PC-9 (cell line): ENCODE results near the gene ATP2B2. TPM values are rescaled to one million over a fixed set of nuclear protein-coding genes. Genes with fewer than 3 reads are reported as not detected.

Experiments
- BruUV-seq: library from RNA; stranded (reverse); fragments of 400-500 nt; replicated peaks from 2 replicates; lab custom pipeline; 2021; lab: Mats Ljungman, UMichigan
- CTCF ChIA-PET: fragments of 300-600 bp; sonication (Branson Sonifier 250); formaldehyde crosslinking; loops from one replicate; lab custom pipeline; 2022; ENCODE audit warnings: antibody characterized with exemption; lab: Charles Lee
- POLR2A ChIA-PET: fragments of 300-600 bp; sonication (Branson Sonifier 250); formaldehyde crosslinking; loops from one replicate; lab custom pipeline; 2022; ENCODE audit warnings: antibody characterized with exemption; ENCODE audit not compliant: unreplicated experiment; lab: Charles Lee
- DNase-seq, 2 experiments: peaks; one replicate each; pipeline versions ENCODE4 v3.0.0 to v3.0.0-alpha.2; 2015 to 2022; ENCODE audit warnings: mixed read lengths in 1 of 2
- H2AFZ ChIP-seq: fragments of 200-600 bp; sonication (generic); 2 replicates; pipeline ENCODE4 v1.8.1; 2017; ENCODE audit warnings: antibody characterized with exemption
- H3F3A ChIP-seq: fragments of 200-600 bp; sonication (generic); 2 replicates; pipeline ENCODE4 v1.8.1; 2017; ENCODE audit warnings: antibody characterized with exemption, mild to moderate bottlenecking, low read depth; ENCODE audit not compliant: insufficient read depth
- H3K27ac ChIP-seq: fragments of 200-600 bp; sonication (generic); 2 replicates; pipeline ENCODE4 v1.6.1; 2016; ENCODE audit warnings: mixed run types
- H3K27me3 ChIP-seq: fragments of 200-600 bp; sonication (generic); 2 replicates; pipeline ENCODE4 v1.6.1; 2016; ENCODE audit warnings: low read depth, mixed run types; ENCODE audit not compliant: insufficient read depth
- H3K36me3 ChIP-seq: fragments of 200-600 bp; sonication (generic); 2 replicates; pipeline ENCODE4 v1.6.1; 2016; ENCODE audit warnings: low read depth, mixed run types
- H3K4me1 ChIP-seq: fragments of 200-600 bp; sonication (generic); replicated peaks from 2 replicates; pipeline ENCODE4 v1.6.1; 2016; ENCODE audit warnings: mixed run types; ENCODE audit not compliant: insufficient read depth
- H3K4me2 ChIP-seq: fragments of 200-600 bp; sonication (generic); 2 replicates; pipeline ENCODE4 v1.6.1; 2017; ENCODE audit warnings: mixed run types
- H3K4me3 ChIP-seq: fragments of 200-600 bp; sonication (generic); 2 replicates; pipeline ENCODE4 v1.6.1; 2016; ENCODE audit warnings: mixed run types
- H3K79me2 ChIP-seq: fragments of 200-600 bp; sonication (generic); 2 replicates; pipeline ENCODE4 v1.6.1; 2017; ENCODE audit warnings: low read depth, mixed run types
- H3K9me2 ChIP-seq: fragments of 200-600 bp; sonication (generic); 2 replicates; pipeline ENCODE4 v1.8.1; 2017; ENCODE audit warnings: mild to moderate bottlenecking; ENCODE audit not compliant: insufficient read depth
- H3K9me3 ChIP-seq: fragments of 200-600 bp; sonication (generic); 2 replicates; pipeline ENCODE4 v1.8.1; 2016; ENCODE audit warnings: low read depth; ENCODE audit not compliant: insufficient read depth
- H4K20me1 ChIP-seq: fragments of 200-600 bp; sonication (generic); 2 replicates; pipeline ENCODE4 v1.8.1; 2017; ENCODE audit not compliant: insufficient read depth
- CTCF ChIP-seq: fragments of 200-600 bp; sonication (generic); conservative IDR thresholded peaks from 2 replicates; pipeline ENCODE4 v1.6.1; 2017; ENCODE audit warnings: mixed run types, antibody characterized with exemption, mild to moderate bottlenecking, moderate library complexity
- EZH2 ChIP-seq: fragments of 200-600 bp; sonication (generic); IDR thresholded peaks from 2 replicates; pipeline ENCODE4 v1.8.0; 2017; ENCODE audit warnings: antibody characterized with exemption, low read depth
- intact Hi-C: fragments of 100-400 bp; cut with micrococcal nuclease; formaldehyde crosslinking; loops from one replicate; pipeline ENCODE4 v1.10.0; 2022; ENCODE audit not compliant: unreplicated experiment
- total RNA-seq: library from RNA; stranded (reverse); gene quantifications from 2 replicates; pipeline ENCODE4 v1.2.3, GENCODE V29; 2021

Gene ATP2B2
- total RNA-seq, 1 experiment from 2014 or later, result not detected

GRCh38 chr3:10294030-10294586 lies 211.3 kb downstream of the ATP2B2 start:
- intact Hi-C loops, result no loop called here
- Histone ChIP-seq H3F3A (peaks cover 3% of the 10 kb centered on the region; the same call in 1 of the 2 replicates), H3K9me3 (no peaks in the 10 kb centered on the region), H4K20me1 (no peaks in the 10 kb centered on the region), H3K79me2 (no peaks in the 10 kb centered on the region), H3K4me1 (no peaks in the 10 kb centered on the region), H3K9me2 (no peaks in the 10 kb centered on the region), H3K4me3 (no peak overlapping the region), H3K4me2 (no peak overlapping the region), H3K27me3 (no peaks in the 10 kb centered on the region), H3K27ac (no peak overlapping the region), H3K36me3 (peaks cover 3% of the 10 kb centered on the region; the same call in 1 of the 2 replicates), H2AFZ (no peak overlapping the region)
- CTCF ChIA-PET, result no interaction called here
- TF ChIP-seq EZH2 (no peak), CTCF (no peak)
- DNase-seq, result no peak
- BruUV-seq, result no TSS peak
- POLR2A ChIA-PET, result no interaction called here

GRCh38 chr3:10292505-10293419 lies 212.6 kb downstream of the ATP2B2 start, which contains the start of gene GHRL:
GHRL (minus strand) TSS chr3:10292947; CDS start chr3:10290180, 2,767 bp downstream.
- no peaks in the 10 kb centered on the region for H3K79me2 ChIP-seq
- TF ChIP-seq CTCF (no peak), EZH2 (no peak)
- ChIA-PET POLR2A (no interaction called here), CTCF (interaction anchor here (0.6 kb wide), 1 partner anchor 515 kb away, joined by 4 read pairs; no protein-coding TSS in a partner anchor)
- H3K4me2 ChIP-seq, result no peak within 1 kb of the TSS
- no peaks in the 10 kb centered on the region for H3K27me3 ChIP-seq
- H3K4me1 ChIP-seq, result no peaks in the 10 kb centered on the region
- H2AFZ ChIP-seq, result no peak within 1 kb of the TSS
- no peak within 1 kb of the TSS for H3K27ac ChIP-seq
- H3K4me3 ChIP-seq, result no peak within 1 kb of the TSS
- intact Hi-C loops, result no loop called here
- H3K9me3 ChIP-seq, result no peaks in the 10 kb centered on the region
- peaks cover 3% of the 10 kb centered on the region; the same call in 1 of the 2 replicates for H3F3A ChIP-seq
- no peak for DNase-seq
- H3K36me3 ChIP-seq, result peaks cover 3% of the 10 kb centered on the region; the same call in 1 of the 2 replicates
- no TSS peak for BruUV-seq
- no peaks in the 10 kb centered on the region for H3K9me2 ChIP-seq
- no peaks in the 10 kb centered on the region for H4K20me1 ChIP-seq

- H3K4me3 ChIP-seq, result no peak overlapping the region
- no peaks in the 10 kb centered on the region for H3K27me3 ChIP-seq
- H3F3A ChIP-seq, result peaks cover 3% of the 10 kb centered on the region; the same call in 1 of the 2 replicates
- H3K4me2 ChIP-seq, result no peak overlapping the region
- H2AFZ ChIP-seq, result no peak overlapping the region
- DNase-seq, result no peak
- no peaks in the 10 kb centered on the region for H3K9me2 ChIP-seq
- no TSS peak for BruUV-seq
- H3K4me1 ChIP-seq, result no peaks in the 10 kb centered on the region
- ChIA-PET POLR2A (no interaction called here), CTCF (no interaction called here)
- intact Hi-C loops, result no loop called here
- H3K9me3 ChIP-seq, result no peaks in the 10 kb centered on the region
- no peak overlapping the region for H3K27ac ChIP-seq
- no peaks in the 10 kb centered on the region for H4K20me1 ChIP-seq
- peaks cover 3% of the 10 kb centered on the region; the same call in 1 of the 2 replicates for H3K36me3 ChIP-seq
- TF ChIP-seq CTCF, result no peak
- no peak for TF ChIP-seq EZH2
- H3K79me2 ChIP-seq, result no peaks in the 10 kb centered on the region
These were observed 213.7 kb downstream of the ATP2B2 start for GRCh38 chr3:10291641-10292040.
